WI38 (cell line): Measurements from ENCODE around the gene C1orf115.

Experiments
- H3K4me3 ChIP-seq: 2 replicates; pipeline ENCODE4 v1.5.1; 2011; ENCODE audit warnings: low read depth, mild to moderate bottlenecking, control low read depth, low read length
- TF ChIP-seq, protein P1 (sequence below): IDR thresholded peaks from 2 replicates; pipeline ENCODE4 v1.5.1; 2012; ENCODE audit warnings: low read depth, mild to moderate bottlenecking, control low read depth, low read length

The C1orf115 gene

DNA sequence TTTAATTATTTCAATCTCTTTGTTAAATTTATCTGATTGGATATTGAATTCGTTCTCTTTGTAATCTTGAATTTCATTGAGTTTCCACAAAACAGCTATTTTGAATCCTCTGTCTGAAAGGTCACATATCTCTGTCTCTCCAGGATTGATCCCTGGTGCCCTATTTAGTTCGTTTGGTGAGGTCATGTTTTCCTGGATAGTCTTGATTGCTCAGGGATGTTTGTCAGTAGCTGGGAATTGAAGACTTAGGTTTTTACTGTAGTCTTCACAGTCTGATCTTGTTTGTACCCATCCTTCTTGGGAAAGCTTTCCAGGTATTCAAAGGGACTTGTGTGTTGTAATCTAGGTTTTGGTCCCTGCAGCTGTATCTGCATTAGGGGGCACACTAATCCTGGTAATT lies 51.2 kb downstream of the C1orf115 start:
- TF ChIP-seq, protein P1, sequence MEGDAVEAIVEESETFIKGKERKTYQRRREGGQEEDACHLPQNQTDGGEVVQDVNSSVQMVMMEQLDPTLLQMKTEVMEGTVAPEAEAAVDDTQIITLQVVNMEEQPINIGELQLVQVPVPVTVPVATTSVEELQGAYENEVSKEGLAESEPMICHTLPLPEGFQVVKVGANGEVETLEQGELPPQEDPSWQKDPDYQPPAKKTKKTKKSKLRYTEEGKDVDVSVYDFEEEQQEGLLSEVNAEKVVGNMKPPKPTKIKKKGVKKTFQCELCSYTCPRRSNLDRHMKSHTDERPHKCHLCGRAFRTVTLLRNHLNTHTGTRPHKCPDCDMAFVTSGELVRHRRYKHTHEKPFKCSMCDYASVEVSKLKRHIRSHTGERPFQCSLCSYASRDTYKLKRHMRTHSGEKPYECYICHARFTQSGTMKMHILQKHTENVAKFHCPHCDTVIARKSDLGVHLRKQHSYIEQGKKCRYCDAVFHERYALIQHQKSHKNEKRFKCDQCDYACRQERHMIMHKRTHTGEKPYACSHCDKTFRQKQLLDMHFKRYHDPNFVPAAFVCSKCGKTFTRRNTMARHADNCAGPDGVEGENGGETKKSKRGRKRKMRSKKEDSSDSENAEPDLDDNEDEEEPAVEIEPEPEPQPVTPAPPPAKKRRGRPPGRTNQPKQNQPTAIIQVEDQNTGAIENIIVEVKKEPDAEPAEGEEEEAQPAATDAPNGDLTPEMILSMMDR, result no peak
- H3K4me3 ChIP-seq, result no peak overlapping the region

DNA sequence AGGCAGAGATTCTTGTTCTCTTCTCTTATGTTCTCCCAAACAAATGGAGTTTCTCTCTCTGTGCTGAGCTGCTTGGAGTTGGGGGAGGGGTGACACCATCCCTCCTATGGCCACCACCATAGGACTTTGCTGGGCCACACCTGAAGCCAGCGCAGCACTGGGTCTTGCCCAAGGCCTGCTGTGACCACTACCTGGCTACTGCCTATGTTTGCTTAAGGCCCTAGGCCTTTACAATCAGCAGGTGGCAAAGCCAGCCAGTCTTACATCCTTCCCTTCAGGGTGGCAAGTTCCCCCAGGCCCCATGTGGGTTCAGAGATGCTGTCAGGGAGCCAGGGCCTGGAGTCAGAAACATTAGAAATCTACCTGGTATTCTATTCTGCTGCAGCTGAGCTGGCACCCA lies 51.7 kb downstream of the C1orf115 start:
- no peak overlapping the region for H3K4me3 ChIP-seq
- TF ChIP-seq, protein P1, result no peak

DNA sequence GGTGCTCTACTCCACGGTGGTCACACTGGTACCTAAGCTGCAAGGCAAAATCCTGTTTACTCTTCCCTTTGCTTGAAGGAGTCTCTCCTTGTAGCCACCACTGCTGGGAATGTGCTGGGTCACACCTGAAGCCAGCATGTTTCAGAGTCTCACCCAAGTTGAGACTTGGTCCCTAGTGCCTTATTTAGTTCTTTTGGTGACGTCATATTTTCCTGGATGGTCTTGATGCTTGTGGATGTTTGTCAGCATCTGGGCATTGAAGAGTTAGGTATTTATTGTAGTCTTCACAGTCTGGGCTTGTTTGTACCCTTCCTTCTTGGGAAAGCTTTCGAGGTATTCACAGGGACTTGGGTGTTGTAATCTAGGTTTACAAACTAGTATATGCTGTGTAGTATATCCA lies 52.4 kb downstream of the C1orf115 start:
- TF ChIP-seq, protein P1, result no peak

DNA sequence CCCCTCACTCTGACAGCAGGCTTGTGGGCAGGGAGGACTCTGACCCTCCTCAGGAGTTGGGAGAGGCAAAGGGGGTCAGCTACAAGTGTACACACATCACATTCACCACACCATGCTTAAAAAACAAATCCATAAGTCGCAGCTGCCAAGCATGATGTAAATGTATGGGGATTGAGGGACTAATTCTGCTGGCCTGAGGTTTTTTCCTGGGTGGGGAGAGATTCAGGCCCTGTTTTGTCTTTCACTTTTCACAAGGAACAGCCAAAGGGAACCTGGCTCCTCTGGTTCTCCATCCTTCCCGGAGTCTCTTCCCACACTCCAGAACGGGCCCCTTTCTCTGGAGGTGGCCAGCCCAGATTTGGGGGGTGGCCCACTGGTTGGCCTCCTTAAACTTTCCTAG lies 56.7 kb downstream of the C1orf115 start:
- no peak overlapping the region for H3K4me3 ChIP-seq
- TF ChIP-seq, protein P1, result no peak

More for the DNA sequence above, 52.4 kb downstream of the C1orf115 start:
- no peak overlapping the region for H3K4me3 ChIP-seq

DNA sequence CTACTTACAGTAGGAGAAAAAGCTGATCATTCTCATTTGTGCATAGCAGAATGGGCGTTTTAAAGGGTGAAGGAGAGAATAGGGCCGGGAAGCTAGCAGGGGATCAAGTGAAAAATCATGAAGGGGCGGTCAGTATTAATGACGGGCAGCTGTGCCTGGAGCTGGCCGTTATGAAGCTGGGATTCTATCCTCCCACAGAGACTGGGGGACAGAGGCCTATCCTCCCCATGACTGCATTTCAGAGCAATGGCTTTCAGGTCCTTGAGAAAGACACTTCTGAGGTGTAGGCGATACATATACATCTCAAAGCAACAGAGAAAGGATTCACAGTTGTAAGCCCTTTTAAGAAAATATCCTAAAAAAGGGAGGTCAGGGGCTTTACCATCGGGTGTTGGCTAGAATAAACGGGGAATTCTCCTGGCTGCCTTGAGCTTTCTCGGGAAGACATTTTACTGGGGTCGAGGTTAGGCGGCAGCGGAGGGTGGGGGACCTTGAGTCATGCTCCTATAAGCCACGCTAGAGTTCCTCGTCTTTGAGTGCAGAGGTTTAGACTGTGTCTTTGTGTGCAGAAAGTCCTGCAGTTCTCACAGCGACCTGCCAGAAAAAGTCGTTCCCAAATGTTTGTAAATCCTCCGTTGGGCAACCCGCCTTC lies 57.4 kb downstream of the C1orf115 start:
- peak overlapping the region; percentile 63 for H3K4me3 ChIP-seq
- TF ChIP-seq, protein P1, result no peak

GRCh38 chr1:220748089-220748934 lies 58.1 kb downstream of the C1orf115 start, which contains the start of gene MTARC2:
Gene MTARC2, plus strand, starts transcription at chr1:220748322. Its CDS starts 210 bp downstream, at chr1:220748532.
- TF ChIP-seq, protein P1, result no peak
- peak within 1 kb of the TSS; percentile 63 for H3K4me3 ChIP-seq
